ENCODE measurements around the gene LHFPL5. TPM values are rescaled to one million over a fixed set of nuclear protein-coding genes. Genes with fewer than 3 reads are reported as not detected.

LHFPL5 gene
- total RNA-seq, 1 experiment from 2014 or later, result 1.7 TPM

DNA sequence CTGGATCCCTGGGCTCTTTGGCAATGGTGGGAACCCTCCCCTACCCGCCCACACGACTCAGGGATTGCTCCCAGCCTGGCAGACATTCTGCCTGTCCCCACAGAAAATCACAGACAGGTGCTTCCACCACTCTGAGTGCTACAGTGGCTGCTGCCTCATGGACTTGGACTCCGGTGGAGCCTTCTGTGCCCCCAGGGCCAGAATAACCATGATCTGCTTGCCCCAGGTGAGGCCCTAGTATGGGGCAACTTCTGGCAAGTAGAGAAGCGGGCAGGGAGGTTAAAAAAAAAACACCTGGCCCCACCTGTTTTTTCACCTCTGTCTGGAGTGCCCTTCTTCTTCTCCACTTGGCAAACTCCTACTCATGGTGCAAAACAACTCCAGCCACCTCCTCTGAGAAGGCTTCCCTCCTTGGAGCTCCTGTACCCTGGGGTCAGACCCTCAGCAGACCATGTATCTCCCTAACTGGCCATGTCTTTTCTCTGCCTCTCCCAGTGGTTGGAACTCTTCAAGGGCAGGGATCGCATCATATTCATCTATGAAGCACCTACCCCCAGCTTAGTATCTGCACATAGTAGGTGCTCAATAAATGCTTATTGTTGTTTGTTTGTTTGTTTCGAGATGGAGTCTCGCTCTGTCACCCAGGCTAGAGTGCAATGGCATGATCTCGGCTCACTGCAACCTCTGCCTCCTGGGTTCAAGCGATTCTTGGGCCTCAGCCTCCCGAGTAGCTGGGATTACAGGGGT lies 27.6 kb upstream of the LHFPL5 start:
- peaks cover 31% of the 10 kb centered on the region for H3K4me1 ChIP-seq (replicated peaks; ENCODE audit: insufficient read depth)
- no peak overlapping the region for H3K4me3 ChIP-seq
- H3K79me2 ChIP-seq (ENCODE audit: low read depth), result no peaks in the 10 kb centered on the region
- no peaks in the 10 kb centered on the region for H3K36me3 ChIP-seq (ENCODE audit: low read depth)
- peak; percentile 37 to 78 for DNase-seq
- H2AFZ ChIP-seq, result no peak overlapping the region
- ChIA-PET CTCF (no interaction called here), POLR2A (ENCODE audit: unreplicated experiment) (no interaction called here)
- no TSS peak for BruUV-seq (replicated peaks)
- peaks cover 16% of the 10 kb centered on the region; the same call in 1 of the 2 replicates for H3F3A ChIP-seq (ENCODE audit: insufficient read depth, low read depth)
- H3K27me3 ChIP-seq (ENCODE audit: insufficient read depth, low read depth), result no peaks in the 10 kb centered on the region
- H3K9me2 ChIP-seq (ENCODE audit: insufficient read depth), result no peaks in the 10 kb centered on the region
- no peak overlapping the region for H3K27ac ChIP-seq
- intact Hi-C loops (cut with micrococcal nuclease; ENCODE audit: unreplicated experiment), result no loop called here
- H4K20me1 ChIP-seq (ENCODE audit: insufficient read depth), result no peaks in the 10 kb centered on the region
- TF ChIP-seq, protein P1, sequence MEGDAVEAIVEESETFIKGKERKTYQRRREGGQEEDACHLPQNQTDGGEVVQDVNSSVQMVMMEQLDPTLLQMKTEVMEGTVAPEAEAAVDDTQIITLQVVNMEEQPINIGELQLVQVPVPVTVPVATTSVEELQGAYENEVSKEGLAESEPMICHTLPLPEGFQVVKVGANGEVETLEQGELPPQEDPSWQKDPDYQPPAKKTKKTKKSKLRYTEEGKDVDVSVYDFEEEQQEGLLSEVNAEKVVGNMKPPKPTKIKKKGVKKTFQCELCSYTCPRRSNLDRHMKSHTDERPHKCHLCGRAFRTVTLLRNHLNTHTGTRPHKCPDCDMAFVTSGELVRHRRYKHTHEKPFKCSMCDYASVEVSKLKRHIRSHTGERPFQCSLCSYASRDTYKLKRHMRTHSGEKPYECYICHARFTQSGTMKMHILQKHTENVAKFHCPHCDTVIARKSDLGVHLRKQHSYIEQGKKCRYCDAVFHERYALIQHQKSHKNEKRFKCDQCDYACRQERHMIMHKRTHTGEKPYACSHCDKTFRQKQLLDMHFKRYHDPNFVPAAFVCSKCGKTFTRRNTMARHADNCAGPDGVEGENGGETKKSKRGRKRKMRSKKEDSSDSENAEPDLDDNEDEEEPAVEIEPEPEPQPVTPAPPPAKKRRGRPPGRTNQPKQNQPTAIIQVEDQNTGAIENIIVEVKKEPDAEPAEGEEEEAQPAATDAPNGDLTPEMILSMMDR (conservative IDR thresholded peaks at IDR 0.05), result no peak
- no peak for TF ChIP-seq EZH2 (IDR thresholded peaks at IDR 0.05; ENCODE audit: low read depth)
- H3K9me3 ChIP-seq (ENCODE audit: insufficient read depth, low read depth), result no peaks in the 10 kb centered on the region
- peak overlapping the region; percentile 86 for H3K4me2 ChIP-seq

DNA sequence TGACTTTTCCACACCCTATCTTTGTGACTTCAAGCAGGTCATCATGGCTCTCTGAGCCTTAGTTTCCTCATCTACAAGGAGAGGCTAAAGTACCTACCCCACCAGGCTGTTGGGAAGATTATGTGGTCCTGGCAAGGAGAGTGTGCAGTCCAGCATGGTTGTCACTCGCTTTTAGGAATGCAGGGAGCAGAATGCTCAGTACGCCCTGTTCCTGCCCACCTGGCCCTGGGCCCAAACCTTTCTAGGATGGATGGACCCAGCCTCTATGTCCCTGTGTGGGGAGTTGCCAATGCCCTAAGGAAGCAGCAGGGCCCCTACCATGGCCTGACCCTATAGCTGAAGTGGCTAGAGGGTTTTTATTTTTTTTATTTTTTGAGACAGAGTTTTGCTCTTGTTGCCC lies 26.7 kb upstream of the LHFPL5 start:
- Histone ChIP-seq H3K79me2 (ENCODE audit: low read depth) (no peaks in the 10 kb centered on the region), H3K4me1 (replicated peaks; ENCODE audit: insufficient read depth) (peaks cover 37% of the 10 kb centered on the region), H2AFZ (no peak overlapping the region), H3K36me3 (ENCODE audit: low read depth) (no peaks in the 10 kb centered on the region), H3F3A (ENCODE audit: insufficient read depth, low read depth) (peaks cover 16% of the 10 kb centered on the region; the same call in 1 of the 2 replicates), H4K20me1 (ENCODE audit: insufficient read depth) (no peaks in the 10 kb centered on the region), H3K27ac (no peak overlapping the region), H3K9me3 (ENCODE audit: insufficient read depth, low read depth) (no peaks in the 10 kb centered on the region), H3K4me2 (no peak overlapping the region), H3K4me3 (no peak overlapping the region), H3K9me2 (ENCODE audit: insufficient read depth) (no peaks in the 10 kb centered on the region), H3K27me3 (ENCODE audit: insufficient read depth, low read depth) (no peaks in the 10 kb centered on the region)
- ChIA-PET POLR2A (ENCODE audit: unreplicated experiment) (no interaction called here), CTCF (no interaction called here)
- no peak for TF ChIP-seq EZH2 (IDR thresholded peaks at IDR 0.05; ENCODE audit: low read depth)
- BruUV-seq (replicated peaks), result no TSS peak
- intact Hi-C loops (cut with micrococcal nuclease; ENCODE audit: unreplicated experiment), result no loop called here
- DNase-seq, result no peak

DNA sequence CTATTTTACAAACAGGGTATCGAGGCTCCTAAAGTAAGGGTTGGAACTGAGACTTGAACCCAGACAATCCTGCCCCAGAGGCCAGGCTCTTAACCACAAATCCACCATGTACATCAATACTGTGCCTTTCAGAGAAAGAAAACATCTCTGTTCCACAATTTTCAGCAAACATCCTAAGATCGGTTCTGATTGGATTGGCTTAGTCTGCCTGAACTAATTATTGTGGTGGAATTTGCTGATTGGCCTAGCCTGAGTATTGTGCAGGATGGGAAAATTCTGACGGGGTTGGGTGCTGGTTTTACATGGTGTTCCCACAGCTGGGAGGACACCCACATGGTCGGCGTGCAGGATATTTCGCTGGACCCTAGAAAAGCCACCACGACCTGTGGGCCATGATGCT lies 24.4 kb upstream of the LHFPL5 start, which contains the start of gene CLPSL1:
Gene CLPSL1, plus strand, starts transcription at position 301 of the 400 bp plus-strand sequence. Its CDS starts 92 bp downstream, at position 393.
- intact Hi-C loops (cut with micrococcal nuclease; ENCODE audit: unreplicated experiment), result no loop called here
- Histone ChIP-seq H3K79me2 (ENCODE audit: low read depth) (no peaks in the 10 kb centered on the region), H3K9me3 (ENCODE audit: insufficient read depth, low read depth) (no peaks in the 10 kb centered on the region), H2AFZ (no peak within 1 kb of the TSS), H3K4me3 (no peak within 1 kb of the TSS), H3K9me2 (ENCODE audit: insufficient read depth) (no peaks in the 10 kb centered on the region), H3F3A (ENCODE audit: insufficient read depth, low read depth) (peaks cover 11% of the 10 kb centered on the region; the same call in 1 of the 2 replicates), H4K20me1 (ENCODE audit: insufficient read depth) (no peaks in the 10 kb centered on the region), H3K36me3 (ENCODE audit: low read depth) (no peaks in the 10 kb centered on the region), H3K4me2 (peak within 1 kb of the TSS; percentile 30), H3K27me3 (ENCODE audit: insufficient read depth, low read depth) (no peaks in the 10 kb centered on the region), H3K4me1 (replicated peaks; ENCODE audit: insufficient read depth) (peaks cover 45% of the 10 kb centered on the region), H3K27ac (no peak within 1 kb of the TSS)
- no peak for DNase-seq
- ChIA-PET POLR2A (ENCODE audit: unreplicated experiment) (no interaction called here), CTCF (no interaction called here)
- no peak for TF ChIP-seq EZH2 (IDR thresholded peaks at IDR 0.05; ENCODE audit: low read depth)
- TF ChIP-seq, protein P1 (conservative IDR thresholded peaks at IDR 0.05), result no peak
- no TSS peak for BruUV-seq (replicated peaks)

All from PC-9 (cell line).